Neural progenitor cell (in vitro differentiated cells): ENCODE data around the gene SNCG.

Experiments
- EZH2 ChIP-seq: fragments of 200-600 bp; sonication (generic); IDR thresholded peaks from 2 replicates; pipeline ENCODE4 v1.6.1; 2017; ENCODE audit warnings: antibody characterized with exemption, mild to moderate bottlenecking, moderate library complexity
- TF ChIP-seq, protein P1 (sequence below): fragments of 200-600 bp; sonication (generic); IDR thresholded peaks from 2 replicates; pipeline ENCODE4 v1.5.1; 2017; ENCODE audit warnings: antibody characterized with exemption, mild to moderate bottlenecking

DNA sequence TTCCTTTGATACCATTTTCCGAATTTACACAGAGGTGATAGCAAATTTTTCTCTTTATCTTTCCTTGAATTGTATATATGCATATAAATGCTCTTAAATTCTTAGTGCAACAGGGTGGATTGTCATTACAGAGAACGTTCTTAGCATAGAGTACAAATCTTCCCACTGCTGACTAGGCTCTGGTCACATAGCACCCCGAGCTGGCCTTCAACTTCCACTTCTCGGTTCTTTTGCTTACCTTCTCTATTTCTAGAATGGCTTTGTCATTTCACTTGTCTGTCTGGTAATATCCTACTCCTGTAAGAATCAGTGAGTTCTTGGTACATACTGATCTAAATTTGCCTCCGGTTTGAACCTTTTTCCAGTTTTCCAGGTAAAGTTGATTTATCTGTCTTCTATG, 23.3 kb downstream of the SNCG start:
- TF ChIP-seq, protein P1, sequence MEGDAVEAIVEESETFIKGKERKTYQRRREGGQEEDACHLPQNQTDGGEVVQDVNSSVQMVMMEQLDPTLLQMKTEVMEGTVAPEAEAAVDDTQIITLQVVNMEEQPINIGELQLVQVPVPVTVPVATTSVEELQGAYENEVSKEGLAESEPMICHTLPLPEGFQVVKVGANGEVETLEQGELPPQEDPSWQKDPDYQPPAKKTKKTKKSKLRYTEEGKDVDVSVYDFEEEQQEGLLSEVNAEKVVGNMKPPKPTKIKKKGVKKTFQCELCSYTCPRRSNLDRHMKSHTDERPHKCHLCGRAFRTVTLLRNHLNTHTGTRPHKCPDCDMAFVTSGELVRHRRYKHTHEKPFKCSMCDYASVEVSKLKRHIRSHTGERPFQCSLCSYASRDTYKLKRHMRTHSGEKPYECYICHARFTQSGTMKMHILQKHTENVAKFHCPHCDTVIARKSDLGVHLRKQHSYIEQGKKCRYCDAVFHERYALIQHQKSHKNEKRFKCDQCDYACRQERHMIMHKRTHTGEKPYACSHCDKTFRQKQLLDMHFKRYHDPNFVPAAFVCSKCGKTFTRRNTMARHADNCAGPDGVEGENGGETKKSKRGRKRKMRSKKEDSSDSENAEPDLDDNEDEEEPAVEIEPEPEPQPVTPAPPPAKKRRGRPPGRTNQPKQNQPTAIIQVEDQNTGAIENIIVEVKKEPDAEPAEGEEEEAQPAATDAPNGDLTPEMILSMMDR: no peak
- TF ChIP-seq EZH2: no peak
